Esophagus (tissue), 2 donors: Measurements from ENCODE around the gene SLC29A3. TPM values are rescaled to one million over a fixed set of nuclear protein-coding genes. Genes with fewer than 3 reads are reported as not detected.
"Not testable (repeated sequence)": the region's sequence is repeated elsewhere in the genome, so short reads cannot be mapped to it uniquely, and the experiment has no call there.

Source experiments
- H3K27ac ChIP-seq, 2 donors: one replicate each; pipeline ENCODE4 v1.5.1; 2013; ENCODE audit warnings: low read depth in 2 of 2, mild to moderate bottlenecking in 2 of 2, inconsistent platforms in 1 of 2, low read length in 1 of 2, moderate library complexity in 1 of 2
- H3K27me3 ChIP-seq, 2 donors: one replicate each; pipeline ENCODE4 v1.6.1; 2013; ENCODE audit warnings: low read length in 2 of 2, control low read depth in 1 of 2, mild to moderate bottlenecking in 1 of 2; ENCODE audit not compliant: insufficient read depth in 2 of 2, control insufficient read depth in 1 of 2
- H3K36me3 ChIP-seq, 2 donors: one replicate each; pipeline ENCODE4 v1.6.1; 2013; ENCODE audit warnings: low read length in 1 of 2; ENCODE audit not compliant: control insufficient read depth in 2 of 2, insufficient read depth in 2 of 2
- H3K4me1 ChIP-seq, 2 donors: one replicate each; pipeline ENCODE4 v1.6.1; 2013; ENCODE audit warnings: low read length in 1 of 2; ENCODE audit not compliant: control insufficient read depth in 2 of 2, insufficient read depth in 2 of 2
- H3K4me3 ChIP-seq, 2 donors: one replicate each; pipeline ENCODE4 v1.5.1; 2013; ENCODE audit warnings: low read length in 2 of 2, mild to moderate bottlenecking in 2 of 2, low read depth in 1 of 2, moderate library complexity in 1 of 2
- H3K9me3 ChIP-seq, 2 donors: one replicate each; pipeline ENCODE4 v1.6.1; 2013; ENCODE audit warnings: mild to moderate bottlenecking in 2 of 2, low read depth in 1 of 2, low read length in 1 of 2, moderate library complexity in 1 of 2; ENCODE audit not compliant: control insufficient read depth in 2 of 2, insufficient read depth in 1 of 2
- WGBS, 2 donors: extraction: QIAGEN DNeasy Blood & Tissue Kit; methylation state at CpG; one replicate each; pipeline ENCODE4 v1.1.7; 2013; 5-methylcytosine and 5-hydroxymethylcytosine counted together
- polyA plus RNA-seq, 2 donors: library from polyadenylated mRNA; stranded (reverse); fragments of 200-250 nt; gene quantifications; one replicate each; pipeline ENCODE4 v1.2.3, GENCODE V29; 2013
- donor health status: healthy with polysubstance abuse.
- donor health status: Bipolar disorder and iron deficiency.

The SLC29A3 gene
- polyA plus RNA-seq, 2 donors = 1.3 to 1.9 TPM

DNA sequence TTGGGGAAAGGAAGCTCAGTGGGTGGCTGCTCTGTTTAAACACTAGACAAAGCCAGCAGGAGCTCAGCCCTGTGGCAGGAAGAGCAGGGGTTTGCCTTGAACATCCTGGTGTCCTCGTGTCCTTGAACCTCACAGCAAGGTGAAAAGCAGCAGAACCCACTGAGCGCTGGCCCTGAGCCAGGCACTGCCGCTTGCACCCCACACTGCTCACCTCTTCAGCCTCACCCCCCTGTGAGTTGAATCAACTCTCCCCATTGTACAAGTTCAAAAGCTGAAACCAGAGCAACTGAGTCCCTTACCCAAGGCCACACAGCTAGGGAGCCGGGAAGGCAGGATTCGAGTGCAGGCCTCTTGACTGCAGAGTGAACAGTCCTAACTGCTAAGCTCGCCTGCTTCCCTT is 32.0 kb downstream of the SLC29A3 start:
- WGBS, 2 donors = 83 to 85% methylated on average over 6 of the region's 6 CpGs
- H3K36me3 ChIP-seq = peaks cover 0 to 7% of the 10 kb centered on the region in 2 donors
- no peak overlapping the region for H3K27ac ChIP-seq
- peaks cover 0 to 3% of the 10 kb centered on the region in 2 donors for H3K4me1 ChIP-seq
- H3K9me3 ChIP-seq = no peaks in the 10 kb centered on the region
- H3K4me3 ChIP-seq = no peak overlapping the region
- H3K27me3 ChIP-seq = no peaks in the 10 kb centered on the region

DNA sequence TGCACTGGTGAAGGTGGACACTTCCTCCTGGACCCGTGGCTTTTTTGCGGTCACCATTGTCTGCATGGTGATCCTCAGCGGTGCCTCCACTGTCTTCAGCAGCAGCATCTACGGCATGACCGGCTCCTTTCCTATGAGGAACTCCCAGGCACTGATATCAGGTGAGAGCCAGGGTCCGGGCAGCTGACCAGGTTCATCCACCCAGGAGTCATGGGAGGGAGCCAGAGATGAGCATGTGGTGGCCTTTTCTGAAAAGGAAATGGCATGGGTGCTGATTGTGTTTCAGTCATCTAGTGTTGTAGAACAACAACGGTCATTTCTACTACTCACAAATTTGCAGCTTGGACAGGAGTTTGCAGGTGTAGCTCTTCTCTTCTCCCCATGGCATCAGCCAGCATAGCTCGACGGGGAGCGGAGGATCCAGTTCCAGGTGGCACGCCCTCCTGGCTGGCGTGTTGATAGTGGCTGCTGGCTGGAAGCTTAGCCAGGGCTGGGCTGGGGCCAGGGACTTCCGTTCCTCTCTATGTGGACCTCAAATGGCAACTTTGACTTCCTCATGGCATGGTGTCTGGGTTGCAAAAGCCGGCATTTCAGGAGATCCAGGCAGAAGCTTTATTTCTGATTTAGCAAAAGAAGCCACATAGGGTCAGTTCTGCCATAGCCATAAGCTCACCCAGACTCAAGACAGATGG is 32.7 kb downstream of the SLC29A3 start:
- Histone ChIP-seq H3K27me3 (no peaks in the 10 kb centered on the region), H3K9me3 (no peaks in the 10 kb centered on the region), H3K27ac (no peak overlapping the region), H3K4me1 (peaks cover 0 to 3% of the 10 kb centered on the region in 2 donors), H3K36me3 (peaks cover 0 to 8% of the 10 kb centered on the region in 2 donors), H3K4me3 (no peak overlapping the region)
- WGBS, 2 donors = 67 to 76% methylated on average over 14 of the region's 14 CpGs

DNA sequence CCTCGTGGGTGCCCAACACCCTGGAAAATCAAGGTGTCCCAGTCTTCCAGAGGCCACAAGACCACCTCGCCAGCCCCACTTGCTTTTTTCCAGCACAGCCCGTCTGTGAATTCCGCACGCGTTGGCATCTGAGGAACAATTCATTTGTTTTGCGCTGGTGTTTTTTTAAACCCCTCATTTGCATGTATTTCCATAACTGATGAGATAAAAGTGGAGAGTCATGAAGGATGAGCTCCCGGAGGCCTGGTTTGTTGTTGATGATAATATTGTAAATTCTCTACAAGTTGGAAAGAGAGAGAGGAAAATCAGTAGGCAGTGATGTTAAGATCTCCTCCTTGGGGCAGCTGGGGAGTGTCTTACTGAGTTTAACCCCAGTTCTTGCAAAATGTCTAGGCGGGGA is 34.6 kb downstream of the SLC29A3 start:
- Histone ChIP-seq H3K36me3 (peaks cover 0 to 14% of the 10 kb centered on the region in 2 donors), H3K9me3 (no peaks in the 10 kb centered on the region)
- 73 to 80% methylated on average over 9 of the region's 9 CpGs for WGBS, 2 donors

DNA sequence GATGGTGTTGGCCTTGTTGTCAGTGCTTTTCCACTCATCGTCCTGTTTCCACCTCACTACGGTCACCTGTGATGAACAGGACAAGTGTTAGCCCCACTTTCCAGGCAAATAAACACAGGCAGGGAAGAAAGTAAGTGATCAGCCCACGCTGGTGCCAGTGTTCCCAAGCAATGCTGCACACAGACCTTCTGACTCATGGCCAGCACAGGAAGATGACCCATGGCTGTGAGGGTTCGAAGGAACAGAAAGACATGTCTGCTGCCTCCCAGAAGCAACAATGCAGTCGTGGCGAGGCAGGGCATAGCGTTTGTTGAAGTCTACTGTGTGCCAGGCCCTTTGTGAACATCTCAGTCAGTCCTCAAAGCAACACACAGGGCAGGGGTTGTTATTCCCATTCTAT is 35.7 kb downstream of the SLC29A3 start:
- Histone ChIP-seq H3K4me3 (no peak overlapping the region), H3K36me3 (peaks cover 0 to 14% of the 10 kb centered on the region in 2 donors), H3K27ac (no peak overlapping the region), H3K9me3 (no peaks in the 10 kb centered on the region), H3K4me1 (peaks cover 0 to 3% of the 10 kb centered on the region in 2 donors), H3K27me3 (no peaks in the 10 kb centered on the region)
- WGBS, 2 donors = 85 to 90% methylated on average over 7 of the region's 7 CpGs

More for the DNA sequence above, 34.6 kb downstream of the SLC29A3 start:
- H3K4me1 ChIP-seq = peaks cover 0 to 3% of the 10 kb centered on the region in 2 donors
- no peak overlapping the region for H3K4me3 ChIP-seq
- H3K27me3 ChIP-seq = no peaks in the 10 kb centered on the region
- H3K27ac ChIP-seq = no peak overlapping the region

DNA sequence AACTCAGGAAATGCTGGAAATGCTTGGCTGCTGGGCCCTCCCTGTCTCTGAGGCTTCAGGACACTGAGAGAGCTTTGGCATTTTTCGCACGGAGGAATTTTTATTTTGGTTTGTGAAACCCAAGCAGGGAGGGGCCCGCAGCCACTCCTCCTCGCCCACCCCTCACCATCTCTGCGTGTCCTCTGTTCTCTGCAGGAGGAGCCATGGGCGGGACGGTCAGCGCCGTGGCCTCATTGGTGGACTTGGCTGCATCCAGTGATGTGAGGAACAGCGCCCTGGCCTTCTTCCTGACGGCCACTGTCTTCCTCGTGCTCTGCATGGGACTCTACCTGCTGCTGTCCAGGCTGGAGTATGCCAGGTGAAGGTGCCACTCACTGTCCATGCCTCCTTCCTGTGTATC is 36.8 kb downstream of the SLC29A3 start:
- 93 to 99% methylated on average over 12 of the region's 12 CpGs for WGBS, 2 donors

DNA sequence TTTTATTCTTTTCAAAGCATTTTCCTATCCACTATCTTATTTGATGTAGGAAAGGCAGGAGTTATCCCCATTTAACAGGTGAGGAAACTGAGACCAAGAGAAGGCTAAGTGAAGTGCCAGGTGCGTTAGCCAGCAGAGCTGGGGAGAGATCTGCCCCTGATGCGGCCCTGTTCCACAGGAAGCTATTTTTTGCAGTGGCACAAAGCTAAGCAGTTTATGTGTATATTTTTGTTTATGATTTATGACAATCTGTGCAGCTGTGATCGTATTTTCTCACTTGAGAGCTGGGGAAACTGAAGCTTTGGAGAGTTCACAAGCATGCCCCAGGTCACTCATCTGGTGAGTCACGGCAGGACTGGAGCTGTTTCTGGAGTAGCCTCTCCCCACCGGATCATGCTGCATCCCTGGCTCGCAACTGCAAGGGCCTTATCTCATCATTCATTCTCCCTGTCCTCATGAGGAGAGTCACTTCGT is 38.8 kb downstream of the SLC29A3 start:
- Histone ChIP-seq H3K4me1 (no peaks in the 10 kb centered on the region), H3K4me3 (no peak overlapping the region), H3K36me3 (peaks cover 0 to 20% of the 10 kb centered on the region in 2 donors), H3K9me3 (no peaks in the 10 kb centered on the region), H3K27me3 (no peaks in the 10 kb centered on the region), H3K27ac (no peak overlapping the region)
- 75 to 78% methylated on average over 7 of the region's 7 CpGs for WGBS, 2 donors

More for the DNA sequence above, 36.8 kb downstream of the SLC29A3 start:
- Histone ChIP-seq H3K4me1 (peaks cover 0 to 3% of the 10 kb centered on the region in 2 donors), H3K9me3 (no peaks in the 10 kb centered on the region), H3K27ac (no peak overlapping the region), H3K4me3 (no peak overlapping the region), H3K36me3 (peaks cover 0 to 14% of the 10 kb centered on the region in 2 donors), H3K27me3 (no peaks in the 10 kb centered on the region)

DNA sequence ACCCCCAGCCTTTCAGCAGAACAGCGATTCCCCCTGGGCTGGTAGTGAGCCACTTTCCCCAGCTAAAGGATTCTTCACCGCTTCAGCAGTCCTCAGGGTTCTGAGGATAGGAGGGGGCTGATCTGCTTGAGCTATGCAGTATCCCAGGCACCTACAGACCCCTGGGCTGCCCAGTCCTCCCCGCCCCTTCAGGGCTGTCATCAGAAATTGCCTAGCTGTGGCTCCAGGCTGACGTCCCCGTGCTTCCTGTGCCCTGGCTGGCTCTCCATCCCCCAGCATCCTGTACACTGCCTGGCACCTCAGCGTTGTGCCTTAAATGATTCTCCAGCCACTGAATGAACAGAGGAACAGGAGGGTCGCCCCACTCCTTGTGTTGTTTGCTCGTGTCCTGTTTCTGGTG is 39.2 kb downstream of the SLC29A3 start:
- H3K36me3 ChIP-seq = peaks cover 0 to 20% of the 10 kb centered on the region in 2 donors
- WGBS, 2 donors = 83% methylated on average over 8 of the region's 8 CpGs
- no peak overlapping the region for H3K4me3 ChIP-seq
- no peaks in the 10 kb centered on the region for H3K27me3 ChIP-seq
- no peaks in the 10 kb centered on the region for H3K9me3 ChIP-seq
- no peak overlapping the region for H3K27ac ChIP-seq
- no peaks in the 10 kb centered on the region for H3K4me1 ChIP-seq

DNA sequence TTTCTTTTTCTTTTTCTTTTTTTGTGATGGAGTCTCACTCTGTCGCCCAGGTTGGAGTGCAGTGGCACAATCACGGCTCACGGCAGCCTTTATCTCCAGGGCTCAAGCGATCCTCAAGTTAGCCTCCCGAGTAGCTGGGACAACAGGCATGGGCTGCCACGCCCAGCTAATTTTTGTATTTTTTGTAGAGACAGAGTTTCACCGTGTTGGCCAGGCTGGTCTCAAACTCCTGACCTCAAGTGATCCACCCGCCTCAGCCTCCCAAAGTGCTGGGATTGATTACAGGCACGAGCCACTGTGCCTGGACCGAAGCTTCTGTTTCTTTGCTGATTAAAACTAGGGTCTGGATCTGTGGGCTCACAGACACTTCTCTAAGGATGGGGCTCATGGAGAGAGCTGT is 39.8 kb downstream of the SLC29A3 start:
- H3K36me3 ChIP-seq = peaks cover 0 to 20% of the 10 kb centered on the region in 2 donors
- H3K9me3 ChIP-seq, H3K27ac ChIP-seq, H3K27me3 ChIP-seq, H3K4me3 ChIP-seq, H3K4me1 ChIP-seq: not testable (repeated sequence)
- 92 to 93% methylated on average over 10 of the region's 10 CpGs for WGBS, 2 donors

DNA sequence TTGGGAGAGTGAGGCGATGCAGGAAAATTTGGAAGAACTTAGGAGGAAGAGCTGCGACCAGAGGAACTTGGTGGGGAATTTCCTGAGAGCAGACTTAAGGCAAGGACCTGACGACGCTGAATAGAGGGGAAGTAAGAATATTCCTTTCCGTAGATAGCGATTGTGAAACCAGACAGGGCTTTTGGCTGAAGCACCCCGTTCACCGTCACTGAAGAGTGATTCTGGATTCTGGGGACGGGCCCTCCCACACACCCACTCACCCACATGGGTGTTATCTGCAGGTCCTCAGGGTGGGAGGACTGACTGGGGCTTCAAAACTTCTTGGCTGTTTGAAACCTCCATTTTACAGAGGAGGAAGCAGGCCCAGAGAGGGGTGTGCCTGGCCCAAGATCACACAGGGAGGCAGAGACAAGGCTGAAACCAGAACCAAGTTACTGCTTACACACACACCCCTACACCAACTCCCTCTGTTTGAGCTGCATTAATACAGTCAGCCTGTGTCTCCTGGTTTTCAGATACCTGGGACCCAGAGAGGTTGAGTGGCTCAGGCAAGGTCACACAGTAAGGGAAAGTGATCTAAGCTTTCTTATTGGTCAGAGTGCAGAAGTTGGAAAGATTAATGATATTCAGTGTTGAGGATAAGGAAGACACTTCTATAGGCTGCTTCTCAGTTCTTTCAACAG is 40.4 kb downstream of the SLC29A3 start:
- H3K27ac ChIP-seq = peak overlapping the region in 1 of 2 donors; percentile 3
- peaks cover 0 to 20% of the 10 kb centered on the region in 2 donors for H3K36me3 ChIP-seq
- H3K27me3 ChIP-seq = no peaks in the 10 kb centered on the region
- 58 to 71% methylated on average over 9 of the region's 9 CpGs for WGBS, 2 donors
- H3K4me1 ChIP-seq = no peaks in the 10 kb centered on the region
- no peaks in the 10 kb centered on the region for H3K9me3 ChIP-seq
- no peak overlapping the region for H3K4me3 ChIP-seq
